ENCODE data around the gene ATP13A4. TPM values are rescaled to one million over a fixed set of nuclear protein-coding genes. Genes with fewer than 3 reads are reported as not detected.

The ATP13A4 gene
- total RNA-seq, 3 donors from 2014 or later (not counting 1 experiment from before 2014, with no cell fraction given) = 1.3 to 3.9 (median 3.6) TPM

DNA sequence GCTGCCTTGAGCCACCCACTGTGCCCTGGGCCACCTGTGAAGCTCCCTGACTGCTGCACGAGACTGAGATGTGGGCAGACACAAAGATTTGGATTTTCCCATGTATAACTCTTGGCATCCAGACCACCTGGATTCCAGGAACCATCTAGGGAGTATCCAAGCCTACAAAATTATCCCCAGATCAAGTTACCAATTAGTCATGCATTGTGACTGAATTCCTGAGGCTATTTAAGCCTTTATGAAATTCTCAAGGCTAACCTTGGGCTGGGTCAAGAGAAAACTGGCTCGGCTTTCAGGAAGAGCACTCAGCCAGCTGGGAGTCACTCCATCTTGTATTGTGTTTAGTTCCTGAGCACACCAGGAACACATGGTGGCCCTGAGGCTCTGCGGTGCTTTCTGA lies 162.8 kb downstream of the ATP13A4 start:
- H3K27me3 Mint-ChIP-seq (ENCODE audit: low read depth in 2 of 2) = peaks cover 0 to 2% of the 10 kb centered on the region in 2 donors

DNA sequence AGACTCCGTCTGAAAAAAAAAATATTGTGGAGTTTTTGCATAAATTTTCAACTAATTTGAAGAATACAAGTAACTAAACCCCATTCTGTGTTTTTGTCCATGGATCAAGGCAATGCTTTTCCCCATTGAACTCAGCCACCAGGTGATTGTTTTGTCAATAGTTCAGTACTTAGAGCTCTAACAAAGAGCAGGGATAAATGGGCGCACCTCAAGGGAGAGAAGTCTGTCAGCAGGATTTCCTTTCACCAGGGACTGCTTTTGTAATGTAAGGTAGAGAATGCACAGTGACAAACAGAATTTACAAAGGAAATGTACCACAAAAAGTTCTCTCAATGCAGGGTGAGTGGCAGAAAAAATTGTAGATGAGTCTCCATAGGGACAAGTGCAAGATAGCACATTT lies 165.4 kb downstream of the ATP13A4 start:
- intact Hi-C loops (cut with micrococcal nuclease) = no loop called here
- Histone ChIP-seq H3K4me3 (ENCODE audit: low read length) (no peak overlapping the region), H3K27me3 (ENCODE audit: control insufficient read depth, insufficient read depth, low read length) (no peaks in the 10 kb centered on the region), H3K4me1 (ENCODE audit: control insufficient read depth, insufficient read depth, low read length) (no peaks in the 10 kb centered on the region), H3K36me3 (ENCODE audit: control insufficient read depth, insufficient read depth, low read length) (no peaks in the 10 kb centered on the region), H3K9me3 (ENCODE audit: control insufficient read depth, insufficient read depth, low read length) (no peaks in the 10 kb centered on the region), H3K27ac (ENCODE audit: low read length) (no peak overlapping the region)
- H3K4me3 Mint-ChIP-seq = no peak overlapping the region
- peaks cover 0 to 4% of the 10 kb centered on the region in 2 donors for H3K9me3 Mint-ChIP-seq
- TF ChIP-seq, protein P1, sequence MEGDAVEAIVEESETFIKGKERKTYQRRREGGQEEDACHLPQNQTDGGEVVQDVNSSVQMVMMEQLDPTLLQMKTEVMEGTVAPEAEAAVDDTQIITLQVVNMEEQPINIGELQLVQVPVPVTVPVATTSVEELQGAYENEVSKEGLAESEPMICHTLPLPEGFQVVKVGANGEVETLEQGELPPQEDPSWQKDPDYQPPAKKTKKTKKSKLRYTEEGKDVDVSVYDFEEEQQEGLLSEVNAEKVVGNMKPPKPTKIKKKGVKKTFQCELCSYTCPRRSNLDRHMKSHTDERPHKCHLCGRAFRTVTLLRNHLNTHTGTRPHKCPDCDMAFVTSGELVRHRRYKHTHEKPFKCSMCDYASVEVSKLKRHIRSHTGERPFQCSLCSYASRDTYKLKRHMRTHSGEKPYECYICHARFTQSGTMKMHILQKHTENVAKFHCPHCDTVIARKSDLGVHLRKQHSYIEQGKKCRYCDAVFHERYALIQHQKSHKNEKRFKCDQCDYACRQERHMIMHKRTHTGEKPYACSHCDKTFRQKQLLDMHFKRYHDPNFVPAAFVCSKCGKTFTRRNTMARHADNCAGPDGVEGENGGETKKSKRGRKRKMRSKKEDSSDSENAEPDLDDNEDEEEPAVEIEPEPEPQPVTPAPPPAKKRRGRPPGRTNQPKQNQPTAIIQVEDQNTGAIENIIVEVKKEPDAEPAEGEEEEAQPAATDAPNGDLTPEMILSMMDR (IDR thresholded peaks at IDR 0.05) = no peak
- H3K27me3 Mint-ChIP-seq (ENCODE audit: low read depth in 2 of 2) = no peaks in the 10 kb centered on the region
- H3K27ac Mint-ChIP-seq = no peak overlapping the region
- ATAC-seq (no peak), DNase-seq (no peak)
- WGBS (ENCODE audit: insufficient coverage) = 56% methylated on average over 2 of the region's 2 CpGs
- H3K36me3 Mint-ChIP-seq = no peaks in the 10 kb centered on the region
- no peaks in the 10 kb centered on the region for H3K4me1 Mint-ChIP-seq

More for the DNA sequence above, 162.8 kb downstream of the ATP13A4 start:
- H3K4me3 Mint-ChIP-seq = no peak overlapping the region
- no peaks in the 10 kb centered on the region for H3K36me3 ChIP-seq (ENCODE audit: control insufficient read depth, insufficient read depth, low read length)
- no peaks in the 10 kb centered on the region for H3K36me3 Mint-ChIP-seq
- no peaks in the 10 kb centered on the region for H3K9me3 ChIP-seq (ENCODE audit: control insufficient read depth, insufficient read depth, low read length)
- H3K9me3 Mint-ChIP-seq = peaks cover 0 to 5% of the 10 kb centered on the region in 2 donors
- ATAC-seq (no peak), DNase-seq (no peak)
- H3K27ac Mint-ChIP-seq = no peak overlapping the region
- H3K4me3 ChIP-seq (ENCODE audit: low read length) = no peak overlapping the region
- no peaks in the 10 kb centered on the region for H3K4me1 Mint-ChIP-seq
- no peaks in the 10 kb centered on the region for H3K4me1 ChIP-seq (ENCODE audit: control insufficient read depth, insufficient read depth, low read length)
- no peak overlapping the region for H3K27ac ChIP-seq (ENCODE audit: low read length)
- intact Hi-C loops (cut with micrococcal nuclease) = no loop called here
- no peaks in the 10 kb centered on the region for H3K27me3 ChIP-seq (ENCODE audit: control insufficient read depth, insufficient read depth, low read length)
- WGBS (ENCODE audit: insufficient coverage) = 83% methylated on average over 3 of the region's 3 CpGs
- TF ChIP-seq, protein P1 (IDR thresholded peaks at IDR 0.05) = no peak

DNA sequence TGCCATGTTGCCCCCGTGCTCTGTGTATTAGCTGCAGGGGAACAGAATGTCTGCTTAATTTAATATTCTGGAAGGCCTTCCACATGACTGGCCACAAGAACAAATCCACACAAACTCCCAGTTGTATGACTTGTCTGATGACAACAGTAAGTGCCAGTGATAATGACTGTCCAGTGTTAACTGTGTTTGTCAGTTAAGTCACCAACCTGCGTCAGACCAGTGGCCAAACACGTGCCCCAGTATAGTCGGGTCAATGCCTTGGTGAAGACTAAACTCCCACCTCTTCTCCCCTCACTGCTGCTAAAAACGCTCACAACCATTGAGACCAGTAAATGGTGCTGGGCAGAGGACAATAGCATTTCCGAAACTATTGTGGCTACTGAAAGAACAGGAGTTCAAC lies 166.3 kb downstream of the ATP13A4 start:
- Histone ChIP-seq H3K27me3 (ENCODE audit: control insufficient read depth, insufficient read depth, low read length) (no peaks in the 10 kb centered on the region), H3K27ac (ENCODE audit: low read length) (no peak overlapping the region), H3K9me3 (ENCODE audit: control insufficient read depth, insufficient read depth, low read length) (no peaks in the 10 kb centered on the region), H3K36me3 (ENCODE audit: control insufficient read depth, insufficient read depth, low read length) (no peaks in the 10 kb centered on the region), H3K4me3 (ENCODE audit: low read length) (no peak overlapping the region), H3K4me1 (ENCODE audit: control insufficient read depth, insufficient read depth, low read length) (no peaks in the 10 kb centered on the region)
- no peaks in the 10 kb centered on the region for H3K4me1 Mint-ChIP-seq
- WGBS (ENCODE audit: insufficient coverage) = 89% methylated on average over 5 of the region's 6 CpGs
- TF ChIP-seq, protein P1 (IDR thresholded peaks at IDR 0.05) = no peak
- H3K27me3 Mint-ChIP-seq (ENCODE audit: low read depth in 2 of 2) = peaks cover 0 to 2% of the 10 kb centered on the region in 2 donors
- intact Hi-C loops (cut with micrococcal nuclease) = no loop called here
- no peaks in the 10 kb centered on the region for H3K36me3 Mint-ChIP-seq
- H3K4me3 Mint-ChIP-seq = no peak overlapping the region
- DNase-seq (no peak), ATAC-seq (no peak)
- H3K27ac Mint-ChIP-seq = no peak overlapping the region
- H3K9me3 Mint-ChIP-seq = peaks cover 0 to 4% of the 10 kb centered on the region in 2 donors

DNA sequence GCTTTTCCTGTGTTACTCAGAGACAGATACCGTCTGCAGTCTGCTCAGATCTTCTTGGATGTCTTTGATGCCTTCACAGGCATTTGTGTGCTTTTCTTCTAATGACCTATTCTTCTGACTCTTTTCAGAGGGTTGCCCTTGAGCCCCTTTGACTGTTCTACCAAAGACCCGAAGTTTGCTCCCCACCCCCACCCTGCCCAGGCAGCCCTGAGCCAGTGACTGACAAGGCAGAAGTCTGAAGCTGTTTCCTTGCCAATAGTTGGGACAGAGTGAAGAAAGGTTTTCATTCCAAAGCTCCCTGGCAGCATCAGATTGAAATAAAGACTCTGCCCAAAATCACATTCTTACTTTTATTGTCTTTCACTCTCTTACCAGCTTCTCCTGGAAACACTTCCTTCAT lies 167.1 kb downstream of the ATP13A4 start:
- ATAC-seq = no peak
- no peak for DNase-seq
- Mint-ChIP-seq H3K27ac (no peak overlapping the region), H3K4me1 (no peaks in the 10 kb centered on the region), H3K9me3 (peaks cover 0 to 2% of the 10 kb centered on the region in 2 donors), H3K36me3 (no peaks in the 10 kb centered on the region), H3K4me3 (no peak overlapping the region), H3K27me3 (ENCODE audit: low read depth in 2 of 2) (peaks cover 0 to 2% of the 10 kb centered on the region in 2 donors)
- Histone ChIP-seq H3K4me3 (ENCODE audit: low read length) (no peak overlapping the region), H3K9me3 (ENCODE audit: control insufficient read depth, insufficient read depth, low read length) (no peaks in the 10 kb centered on the region), H3K27ac (ENCODE audit: low read length) (no peak overlapping the region), H3K4me1 (ENCODE audit: control insufficient read depth, insufficient read depth, low read length) (no peaks in the 10 kb centered on the region), H3K27me3 (ENCODE audit: control insufficient read depth, insufficient read depth, low read length) (no peaks in the 10 kb centered on the region), H3K36me3 (ENCODE audit: control insufficient read depth, insufficient read depth, low read length) (no peaks in the 10 kb centered on the region)
- intact Hi-C loops (cut with micrococcal nuclease) = no loop called here
- TF ChIP-seq, protein P1 (IDR thresholded peaks at IDR 0.05) = no peak
- WGBS (ENCODE audit: insufficient coverage) = 70% methylated on average over 2 of the region's 2 CpGs

Measured in natural killer cell (primary cell).